GM19099 (cell line): ENCODE results near the gene CNTN1.

Source experiments
- POLR2A ChIP-seq: IDR thresholded peaks from 3 replicates; pipeline ENCODE4 v1.6.1; 2011; ENCODE audit warnings: low read depth; ENCODE audit not compliant: insufficient read length; ENCODE audit errors: extremely low read depth

The CNTN1 gene

GRCh38 chr12:40999210-40999609 lies 307.0 kb downstream of the CNTN1 start:
- no peak for TF ChIP-seq POLR2A

GRCh38 chr12:41008472-41008871 lies 316.2 kb downstream of the CNTN1 start:
- TF ChIP-seq POLR2A, result no peak

GRCh38 chr12:41011939-41012338 lies 319.7 kb downstream of the CNTN1 start:
- TF ChIP-seq POLR2A, result no peak

- TF ChIP-seq POLR2A, result no peak
These were observed 321.8 kb downstream of the CNTN1 start for GRCh38 chr12:41013881-41014642.

GRCh38 chr12:41014643-41015020 lies 322.4 kb downstream of the CNTN1 start:
- no peak for TF ChIP-seq POLR2A

GRCh38 chr12:41018010-41018409 lies 325.8 kb downstream of the CNTN1 start:
- no peak for TF ChIP-seq POLR2A

- no peak for TF ChIP-seq POLR2A
These were observed 327.2 kb downstream of the CNTN1 start for GRCh38 chr12:41019461-41019860.

- no peak for TF ChIP-seq POLR2A
These were observed 331.6 kb downstream of the CNTN1 start for GRCh38 chr12:41023836-41024235.

GRCh38 chr12:41026151-41026550 lies 333.9 kb downstream of the CNTN1 start:
- no peak for TF ChIP-seq POLR2A

- no peak for TF ChIP-seq POLR2A
These were observed 340.1 kb downstream of the CNTN1 start for GRCh38 chr12:41032386-41032785.

GRCh38 chr12:41034686-41035085 lies 342.4 kb downstream of the CNTN1 start:
- no peak for TF ChIP-seq POLR2A

- TF ChIP-seq POLR2A, result no peak
These were observed 347.2 kb downstream of the CNTN1 start for GRCh38 chr12:41039461-41039860.

- TF ChIP-seq POLR2A, result no peak
These were observed 353.3 kb downstream of the CNTN1 start for GRCh38 chr12:41045509-41045908.

- no peak for TF ChIP-seq POLR2A
These were observed 356.8 kb downstream of the CNTN1 start for GRCh38 chr12:41049033-41049432.

GRCh38 chr12:41051954-41052353 lies 359.7 kb downstream of the CNTN1 start:
- no peak for TF ChIP-seq POLR2A

GRCh38 chr12:41052441-41052840 lies 360.2 kb downstream of the CNTN1 start:
- TF ChIP-seq POLR2A, result no peak

- TF ChIP-seq POLR2A, result no peak
These were observed 360.8 kb downstream of the CNTN1 start for GRCh38 chr12:41053046-41053445.

- TF ChIP-seq POLR2A, result no peak
These were observed 363.8 kb downstream of the CNTN1 start for GRCh38 chr12:41055875-41056577.
